PC-3 (cell line): ENCODE data around the gene IL17D. TPM values are rescaled to one million over a fixed set of nuclear protein-coding genes. Genes with fewer than 3 reads are reported as not detected.

Source experiments
- ATAC-seq: fragments of 200-7000 bp; cut with Tn5 transposase; 2 replicates; pipeline ENCODE4 v1.9.1; 2020; ENCODE audit warnings: mild to moderate bottlenecking, moderate library complexity
- BruUV-seq: library from RNA; stranded (reverse); fragments of 400-500 nt; replicated peaks from 2 replicates; lab custom pipeline; 2021; lab: Mats Ljungman, UMichigan
- CTCF ChIA-PET: fragments of 300-600 bp; sonication (Branson Sonifier 250); formaldehyde crosslinking; loops from one replicate; lab custom pipeline; 2022; ENCODE audit warnings: antibody characterized with exemption; lab: Charles Lee
- POLR2A ChIA-PET: fragments of 300-600 bp; sonication (Branson Sonifier 250); formaldehyde crosslinking; loops from one replicate; lab custom pipeline; 2022; ENCODE audit warnings: antibody characterized with exemption; ENCODE audit not compliant: unreplicated experiment; lab: Charles Lee
- DNase-seq: peaks from one replicate; pipeline ENCODE4 v3.0.0-alpha.2; 2015
- H2AFZ ChIP-seq: fragments of 300-600 bp; sonication (generic); 2 replicates; pipeline ENCODE4 v1.6.0; 2016; ENCODE audit warnings: antibody characterized with exemption, low read length
- H3F3A ChIP-seq: fragments of 300-600 bp; sonication (generic); one replicate; pipeline ENCODE4 v1.6.0; 2017; ENCODE audit warnings: antibody characterized with exemption, low read length, control low read depth, mild to moderate bottlenecking; ENCODE audit not compliant: unreplicated experiment
- H3K27ac ChIP-seq: fragments of 300-600 bp; sonication (generic); 2 replicates; pipeline ENCODE4 v1.5.1; 2016; ENCODE audit warnings: mild to moderate bottlenecking, low read length
- H3K27me3 ChIP-seq: fragments of 300-600 bp; sonication (generic); 2 replicates; pipeline ENCODE4 v1.6.1; 2016; ENCODE audit warnings: low read length, mixed read lengths
- H3K36me3 ChIP-seq: fragments of 300-600 bp; sonication (generic); 2 replicates; pipeline ENCODE4 v1.6.1; 2016; ENCODE audit warnings: low read depth, mixed run types, low read length, mixed read lengths
- H3K4me1 ChIP-seq: fragments of 300-600 bp; sonication (generic); 2 replicates; pipeline ENCODE4 v1.5.1; 2016; ENCODE audit warnings: low read length; ENCODE audit not compliant: insufficient read depth
- H3K4me2 ChIP-seq: fragments of 300-600 bp; sonication (generic); 2 replicates; pipeline ENCODE4 v1.6.0; 2016; ENCODE audit warnings: low read length
- H3K4me3 ChIP-seq: fragments of 300-600 bp; sonication (generic); 2 replicates; pipeline ENCODE4 v1.5.1; 2016; ENCODE audit warnings: mild to moderate bottlenecking, low read length, mixed read lengths
- H3K79me2 ChIP-seq: fragments of 300-600 bp; sonication (generic); 2 replicates; pipeline ENCODE4 v1.6.1; 2017; ENCODE audit warnings: low read length, mixed read lengths
- H3K9ac ChIP-seq: fragments of 300-600 bp; sonication (generic); 2 replicates; pipeline ENCODE4 v1.6.0; 2016; ENCODE audit warnings: mild to moderate bottlenecking, low read length
- H3K9me2 ChIP-seq: fragments of 300-600 bp; sonication (generic); replicated peaks from 2 replicates; pipeline ENCODE4 v1.6.1; 2016; ENCODE audit warnings: mixed run types, low read length, mixed read lengths
- H3K9me3 ChIP-seq: fragments of 300-600 bp; sonication (generic); 2 replicates; pipeline ENCODE4 v1.6.1; 2016; ENCODE audit warnings: low read length, mixed read lengths
- H4K20me1 ChIP-seq: fragments of 300-600 bp; sonication (generic); 2 replicates; pipeline ENCODE4 v1.6.1; 2016; ENCODE audit warnings: low read length, mixed read lengths
- CTCF ChIP-seq: fragments of 300-600 bp; sonication (generic); conservative IDR thresholded peaks from 2 replicates; pipeline ENCODE4 v1.5.1; 2017; ENCODE audit warnings: antibody characterized with exemption, low read depth, mild to moderate bottlenecking, low read length
- EZH2 ChIP-seq: fragments of 300-600 bp; sonication (generic); IDR thresholded peaks from one replicate; pipeline ENCODE4 v1.6.1; 2017; ENCODE audit warnings: antibody characterized with exemption, mild to moderate bottlenecking, low read length; ENCODE audit not compliant: unreplicated experiment
- EZH2phosphoT487 ChIP-seq: fragments of 300-600 bp; sonication (generic); IDR thresholded peaks from 2 replicates; pipeline ENCODE4 v1.6.1; 2018; ENCODE audit warnings: mild to moderate bottlenecking, antibody characterized with exemption, low read length, borderline replicate concordance
- intact Hi-C: fragments of 100-400 bp; cut with micrococcal nuclease; formaldehyde crosslinking; loops from 2 replicates; pipeline ENCODE4 v1.9.0; 2023
- total RNA-seq: library from RNA; depleted of rRNA; stranded (reverse); fragments of >200 nt; gene quantifications from 2 replicates; pipeline ENCODE4 v1.2.3, GENCODE V29; 2014

IL17D gene
- total RNA-seq, 1 experiment from 2014 or later: 1.1 TPM

- Histone ChIP-seq H2AFZ (no peak overlapping the region), H3K27me3 (no peaks in the 10 kb centered on the region), H3K27ac (no peak overlapping the region), H4K20me1 (no peaks in the 10 kb centered on the region), H3K4me3 (no peak overlapping the region), H3K9me3 (no peaks in the 10 kb centered on the region), H3K4me1 (peaks cover 13% of the 10 kb centered on the region; the same call in 1 of the 2 replicates), H3F3A (no peaks in the 10 kb centered on the region), H3K4me2 (no peak overlapping the region), H3K36me3 (no peaks in the 10 kb centered on the region), H3K79me2 (no peaks in the 10 kb centered on the region), H3K9me2 (no peaks in the 10 kb centered on the region), H3K9ac (no peak overlapping the region)
- no TSS peak for BruUV-seq
- ChIA-PET CTCF (no interaction called here), POLR2A (no interaction called here)
- TF ChIP-seq EZH2phosphoT487 (no peak), CTCF (no peak), EZH2 (no peak)
- DNase-seq (no peak), ATAC-seq (no peak)
- intact Hi-C loops: no loop called here
Measured at GRCh38 chr13:20658451-20659040, 45.0 kb upstream of the IL17D start.

GRCh38 chr13:20664351-20664750 lies 39.1 kb upstream of the IL17D start:
- Histone ChIP-seq H2AFZ (no peak overlapping the region), H3K4me3 (no peak overlapping the region), H3K9me3 (no peaks in the 10 kb centered on the region), H3K27ac (no peak overlapping the region), H3K9ac (no peak overlapping the region), H4K20me1 (no peaks in the 10 kb centered on the region), H3K4me2 (no peak overlapping the region), H3K36me3 (no peaks in the 10 kb centered on the region), H3K79me2 (no peaks in the 10 kb centered on the region), H3K9me2 (no peaks in the 10 kb centered on the region), H3F3A (no peaks in the 10 kb centered on the region), H3K4me1 (no peaks in the 10 kb centered on the region), H3K27me3 (no peaks in the 10 kb centered on the region)
- intact Hi-C loops: no loop called here
- ATAC-seq (no peak), DNase-seq (no peak)
- ChIA-PET CTCF (no interaction called here), POLR2A (no interaction called here)
- BruUV-seq: no TSS peak
- TF ChIP-seq EZH2: no peak
- no peak for TF ChIP-seq CTCF
- TF ChIP-seq EZH2phosphoT487: no peak

GRCh38 chr13:20666948-20667347 lies 36.6 kb upstream of the IL17D start:
- Histone ChIP-seq H3K9ac (no peak overlapping the region), H3K27me3 (no peaks in the 10 kb centered on the region), H3K9me3 (no peaks in the 10 kb centered on the region), H3K79me2 (no peaks in the 10 kb centered on the region), H3K27ac (no peak overlapping the region), H3K4me2 (no peak overlapping the region), H4K20me1 (no peaks in the 10 kb centered on the region), H2AFZ (no peak overlapping the region), H3K4me3 (no peak overlapping the region), H3F3A (no peaks in the 10 kb centered on the region), H3K36me3 (no peaks in the 10 kb centered on the region), H3K9me2 (no peaks in the 10 kb centered on the region), H3K4me1 (no peaks in the 10 kb centered on the region)
- CTCF ChIA-PET: no interaction called here
- no peak for TF ChIP-seq CTCF
- no peak for TF ChIP-seq EZH2phosphoT487
- no peak for TF ChIP-seq EZH2
- POLR2A ChIA-PET: no interaction called here
- BruUV-seq: no TSS peak
- DNase-seq: no peak
- intact Hi-C loops: no loop called here
- no peak for ATAC-seq
